K562 (cell line): ENCODE measurements around the gene FBXL12. TPM values are rescaled to one million over a fixed set of nuclear protein-coding genes. Genes with fewer than 3 reads are reported as not detected.

Experiments used
- ASH1L ChIP-seq: fragments of 450-650 bp; IDR thresholded peaks from 2 replicates; pipeline ENCODE4 v1.6.1; 2018; ENCODE audit warnings: borderline replicate concordance, mild to moderate bottlenecking, low read depth; ENCODE audit not compliant: partially characterized antibody
- CBFB ChIP-seq: sonication (generic); formaldehyde crosslinking; IDR thresholded peaks from 2 replicates; pipeline ENCODE4 v1.4.0; 2020; ENCODE audit warnings: mild to moderate bottlenecking, missing genetic modification reagents
- CGGBP1 ChIP-seq: fragments of 250-450 bp; sonication (Bioruptor Pico); IDR thresholded peaks from 2 replicates; pipeline ENCODE4 v1.9.0; 2021; ENCODE audit warnings: mild to moderate bottlenecking
- EGR1 ChIP-seq: fragments of 450-650 bp; conservative IDR thresholded peaks from 2 replicates; pipeline ENCODE4 v1.6.1; 2017; ENCODE audit warnings: mild to moderate bottlenecking
- GATAD2B ChIP-seq: fragments of 450-650 bp; IDR thresholded peaks from 2 replicates; pipeline ENCODE4 v1.6.1; 2017; ENCODE audit warnings: mild to moderate bottlenecking, borderline replicate concordance
- HMG20A ChIP-seq: fragments of 450-650 bp; formaldehyde crosslinking; conservative IDR thresholded peaks from 2 replicates; pipeline ENCODE4 v1.4.0; 2020; ENCODE audit warnings: mild to moderate bottlenecking, mixed read lengths
- HNRNPH1 ChIP-seq: fragments of 200-400 bp; formaldehyde crosslinking; optimal IDR thresholded peaks from 2 replicates; pipeline ENCODE3; 2017; ENCODE audit warnings: low read depth, mild to moderate bottlenecking, low read length, moderate library complexity
- HNRNPLL ChIP-seq: fragments of 200-400 bp; formaldehyde crosslinking; IDR thresholded peaks from 2 replicates; pipeline ENCODE4 v1.6.1; 2017; ENCODE audit warnings: low read length, low read depth, mild to moderate bottlenecking; ENCODE audit not compliant: poor library complexity, severe bottlenecking
- KDM2B ChIP-seq: fragments of 250-450 bp; sonication (Bioruptor Pico); IDR thresholded peaks from 2 replicates; pipeline ENCODE4 v1.8.0; 2021; ENCODE audit warnings: mild to moderate bottlenecking, moderate library complexity
- MAX ChIP-seq: sonication (generic); formaldehyde crosslinking; IDR thresholded peaks from 2 replicates; pipeline ENCODE4 v1.9.0; 2022; ENCODE audit warnings: mild to moderate bottlenecking, missing genetic modification reagents
- PHTF2 ChIP-seq: fragments of 250-450 bp; sonication (Bioruptor Pico); IDR thresholded peaks from 2 replicates; pipeline ENCODE4 v1.5.0; 2021; ENCODE audit warnings: mild to moderate bottlenecking
- POLR2G ChIP-seq: fragments of 200-400 bp; formaldehyde crosslinking; IDR thresholded peaks from 2 replicates; pipeline ENCODE4 v1.6.1; 2017; ENCODE audit warnings: low read depth, mild to moderate bottlenecking, antibody characterized with exemption, low read length, moderate library complexity
- POLR3A ChIP-seq: IDR thresholded peaks from 2 replicates; pipeline ENCODE4 v1.6.1; 2011; ENCODE audit warnings: borderline replicate concordance, mild to moderate bottlenecking, moderate library complexity; ENCODE audit not compliant: insufficient read length, insufficient read depth; ENCODE audit errors: extremely low read depth
- ZBTB26 ChIP-seq: fragments of 450-650 bp; formaldehyde crosslinking; IDR thresholded peaks from 2 replicates; pipeline ENCODE4 v1.4.0; 2022; ENCODE audit warnings: missing genetic modification characterization
- ZC3H8 ChIP-seq: fragments of 450-650 bp; IDR thresholded peaks from 2 replicates; pipeline ENCODE4 v1.6.1; 2017
- ZNF318 ChIP-seq, 2 experiments: fragments of 450-650 bp; IDR thresholded peaks; 2 replicates each; pipeline ENCODE4 v1.6.1; 2016; ENCODE audit warnings: mild to moderate bottlenecking in 2 of 2, borderline replicate concordance in 1 of 2, low read depth in 1 of 2, moderate library complexity in 1 of 2
- ZNF644 ChIP-seq: fragments of 200-800 bp; sonication (Bioruptor generic); IDR thresholded peaks from 2 replicates; pipeline ENCODE4 v1.6.1; 2016; ENCODE audit warnings: low read depth, missing genetic modification characterization, missing compliant biosample characterization
- polyA plus RNA-seq, 8 experiments: library from polyadenylated mRNA; depleted of rRNA in 4 of 8; stranded (reverse) in 5 of 8; unstranded in 3 of 8; fragments of >200 nt; fragmentation: Nextera tagmentation in 2 of 8; fragmentation: Illumina TruSeq in 1 of 8; extraction: Ambion mirVana in 2 of 8; extraction: Trizol in 1 of 8; gene quantifications; 2 replicates each; pipeline versions ENCODE4 v1.2.1 to v1.2.3, GENCODE V29; 2011 to 2014; ENCODE audit warnings: inconsistent platforms in 1 of 8, missing spikeins in 1 of 8
- total RNA-seq, 7 experiments: library from RNA; depleted of rRNA in 6 of 7; stranded (reverse); fragments of >200 nt in 6 of 7; fragmentation: Illumina TruSeq in 2 of 7; extraction: Trizol in 2 of 7; gene quantifications; 2 replicates each; pipeline versions ENCODE4 v1.2.1 to v1.2.3, GENCODE V29; 2011 to 2021; ENCODE audit warnings: low replicate concordance in 1 of 7

Gene FBXL12
- total and polyA plus RNA-seq, 9 of the 15 experiments (the other 6 are each of a cell fraction or from before 2014, with no cell fraction given): 2.7 to 40.5 (median 26.5) TPM

GRCh38 chr19:9785367-9786331, 33.2 kb downstream of the FBXL12 start (continued):
- no peak for TF ChIP-seq POLR3A
- TF ChIP-seq HMG20A (CRISPR knock-in tag): no peak
- peak; percentile 80 for TF ChIP-seq EGR1
- 0 out of 2 replicates have a peak, but pooled peaks have one; percentile 14 for TF ChIP-seq KDM2B (CRISPR knock-in tag)
- TF ChIP-seq CGGBP1 (CRISPR knock-in tag): no peak
- no peak for TF ChIP-seq ZBTB26 (CRISPR knock-in tag)
- no peak for TF ChIP-seq PHTF2 (CRISPR knock-in tag)
- TF ChIP-seq ASH1L: no peak
- peak; percentile 98 for TF ChIP-seq POLR2G
- TF ChIP-seq GATAD2B: no peak
- TF ChIP-seq MAX: peak; percentile 58; the same call in 1 of the 2 replicates
- TF ChIP-seq CBFB (CRISPR knock-in tag): no peak
- no peak for TF ChIP-seq HNRNPH1
- TF ChIP-seq HNRNPLL: peak; percentile 92
- TF ChIP-seq ZNF644: no peak
- TF ChIP-seq ZNF318 (IDR thresholded peaks at IDR 0.05; ENCODE audit: borderline replicate concordance in 1 of 2, low read depth in 1 of 2): no peak
- no peak for TF ChIP-seq ZC3H8
